Thyroid gland (tissue), 4 donors: ENCODE data around the gene PCSK2.

ENCODE experiments used
- CTCF ChIP-seq, 6 experiments: fragments of 200-600 bp in 3 of 6; fragments of 450-650 bp in 3 of 6; sonication (generic) in 3 of 6; IDR thresholded peaks; one replicate each; pipeline ENCODE4 v1.5.1; 2016 to 2019; ENCODE audit warnings: antibody characterized with exemption in 6 of 6, mild to moderate bottlenecking in 2 of 6, inconsistent platforms in 1 of 6, moderate library complexity in 1 of 6
- POLR2A ChIP-seq, 2 donors: fragments of 450-650 bp; IDR thresholded peaks; one replicate each; pipeline ENCODE4 v1.6.1; 2017; ENCODE audit warnings: antibody characterized with exemption in 2 of 2, mild to moderate bottlenecking in 2 of 2, moderate library complexity in 1 of 2

DNA sequence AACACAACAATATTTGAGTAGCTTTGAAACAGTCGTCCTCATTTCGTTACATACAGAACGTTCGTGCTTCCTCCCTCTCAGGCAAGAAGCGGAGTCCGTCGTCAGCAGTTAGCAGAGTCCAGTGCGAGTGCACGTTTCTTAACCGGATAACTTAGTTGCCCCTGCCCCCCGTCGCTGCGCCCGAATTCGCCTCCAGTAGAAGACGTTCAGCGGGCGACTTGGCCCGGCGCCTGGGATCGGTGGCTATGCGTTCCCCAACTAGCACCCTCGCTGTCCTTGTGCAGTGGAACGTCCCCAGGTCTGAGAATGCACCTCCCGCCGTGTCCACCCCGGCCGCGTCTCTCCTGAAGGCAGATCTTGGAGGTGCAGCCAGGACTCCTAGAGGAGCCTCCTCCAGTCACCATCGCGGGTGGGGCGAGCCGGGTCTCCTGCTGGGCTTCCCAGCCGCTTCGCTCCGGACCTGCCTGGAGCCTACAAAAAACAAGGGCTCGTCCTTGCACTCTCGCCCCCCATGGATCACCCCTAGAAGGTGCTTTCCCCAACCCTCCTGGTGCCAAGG is 910 bp upstream of the PCSK2 start:
- TF ChIP-seq CTCF (IDR thresholded peaks at IDR 0.05), result no peak
- TF ChIP-seq POLR2A (IDR thresholded peaks at IDR 0.05), result no peak
